HG02759 (cell line): Measurements from ENCODE around the gene GDI1.

ENCODE experiments used
- ATAC-seq: cut with Tn5 transposase; IDR thresholded peaks from one replicate; pipeline ENCODE4 v1.9.1; 2021; ENCODE audit warnings: mild to moderate bottlenecking, moderate library complexity; ENCODE audit not compliant: unreplicated experiment

GDI1 gene

GRCh38 chrX:154408659-154409221 lies 28.2 kb upstream of the GDI1 start:
- peak; percentile 4 for ATAC-seq

- peak; percentile 54 for ATAC-seq
Measured at GRCh38 chrX:154409222-154409871, 27.6 kb upstream of the GDI1 start, which contains the start of gene DNASE1L1. TSS of gene DNASE1L1 (minus strand) at chrX:154409254. CDS start at chrX:154405568, 3,686 bp downstream.

GRCh38 chrX:154411981-154412340 lies 25.0 kb upstream of the GDI1 start:
- peak; percentile 55 for ATAC-seq

DNA sequence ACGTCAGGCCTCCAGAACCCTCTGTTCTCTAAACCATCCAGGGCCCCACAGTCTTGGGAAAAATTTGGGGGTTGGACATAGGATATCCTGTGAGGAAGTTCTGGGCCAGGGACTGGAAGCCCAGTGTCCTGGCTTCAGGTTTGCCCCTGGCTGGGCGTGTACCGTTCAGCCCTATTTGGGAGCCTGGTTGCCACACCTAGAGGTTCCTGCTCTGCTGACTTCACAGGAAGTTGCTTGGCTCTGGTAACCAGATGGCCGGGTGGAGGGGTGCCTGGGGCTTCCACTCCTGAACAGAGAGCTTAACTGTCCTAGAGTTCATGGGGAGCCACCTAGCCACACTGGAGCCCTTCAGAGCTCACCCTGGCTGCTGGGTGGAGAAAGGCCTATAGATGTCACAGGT lies 24.5 kb upstream of the GDI1 start:
- ATAC-seq: no peak

DNA sequence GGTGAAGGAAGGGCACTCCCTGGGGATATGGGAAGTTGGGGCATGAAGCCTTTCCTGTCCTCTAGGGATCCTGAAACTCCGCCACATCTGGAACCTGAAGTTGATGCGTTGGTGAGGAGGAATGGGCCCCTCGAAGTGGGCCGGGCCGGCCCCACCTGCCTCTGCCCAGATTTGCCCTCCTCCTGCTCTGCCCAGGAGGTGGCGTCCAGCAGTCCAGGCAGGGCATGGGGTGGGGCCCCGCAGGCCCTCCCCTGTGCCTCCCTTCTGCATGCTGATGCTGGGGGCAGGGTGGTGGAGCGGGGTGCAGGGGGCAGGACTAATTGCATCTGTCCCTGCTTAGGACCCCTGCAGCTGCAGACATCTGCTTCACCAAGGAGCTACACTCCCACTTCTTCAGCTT lies 23.8 kb upstream of the GDI1 start:
- ATAC-seq: no peak

DNA sequence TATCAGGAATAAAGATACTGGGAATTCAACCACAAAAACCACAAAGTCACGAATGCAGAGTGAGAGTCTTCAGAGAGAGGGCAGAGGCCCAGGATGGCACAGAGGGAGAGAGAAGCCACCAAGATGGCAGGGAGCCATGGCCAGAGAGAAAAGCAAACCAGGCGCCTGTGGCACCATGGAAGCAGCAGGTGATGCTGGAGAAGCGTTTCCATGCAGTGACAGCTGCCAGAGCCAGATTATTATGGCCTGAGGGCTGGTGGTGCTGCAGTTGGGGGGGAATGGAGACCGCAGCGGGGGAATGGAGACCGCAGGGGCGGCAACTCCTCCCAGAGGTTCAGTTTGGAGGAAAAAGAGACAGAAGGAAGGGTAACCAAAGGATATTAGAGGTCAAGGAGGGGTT lies 19.8 kb upstream of the GDI1 start:
- no peak for ATAC-seq

- no peak for ATAC-seq
Measured at GRCh38 chrX:154419189-154419588, 17.8 kb upstream of the GDI1 start.

- no peak for ATAC-seq
Measured at GRCh38 chrX:154419688-154420401, 17.1 kb upstream of the GDI1 start.

GRCh38 chrX:154420402-154420756 lies 16.6 kb upstream of the GDI1 start:
- ATAC-seq: no peak

GRCh38 chrX:154426916-154427770 lies 9.8 kb upstream of the GDI1 start:
- ATAC-seq: no peak

DNA sequence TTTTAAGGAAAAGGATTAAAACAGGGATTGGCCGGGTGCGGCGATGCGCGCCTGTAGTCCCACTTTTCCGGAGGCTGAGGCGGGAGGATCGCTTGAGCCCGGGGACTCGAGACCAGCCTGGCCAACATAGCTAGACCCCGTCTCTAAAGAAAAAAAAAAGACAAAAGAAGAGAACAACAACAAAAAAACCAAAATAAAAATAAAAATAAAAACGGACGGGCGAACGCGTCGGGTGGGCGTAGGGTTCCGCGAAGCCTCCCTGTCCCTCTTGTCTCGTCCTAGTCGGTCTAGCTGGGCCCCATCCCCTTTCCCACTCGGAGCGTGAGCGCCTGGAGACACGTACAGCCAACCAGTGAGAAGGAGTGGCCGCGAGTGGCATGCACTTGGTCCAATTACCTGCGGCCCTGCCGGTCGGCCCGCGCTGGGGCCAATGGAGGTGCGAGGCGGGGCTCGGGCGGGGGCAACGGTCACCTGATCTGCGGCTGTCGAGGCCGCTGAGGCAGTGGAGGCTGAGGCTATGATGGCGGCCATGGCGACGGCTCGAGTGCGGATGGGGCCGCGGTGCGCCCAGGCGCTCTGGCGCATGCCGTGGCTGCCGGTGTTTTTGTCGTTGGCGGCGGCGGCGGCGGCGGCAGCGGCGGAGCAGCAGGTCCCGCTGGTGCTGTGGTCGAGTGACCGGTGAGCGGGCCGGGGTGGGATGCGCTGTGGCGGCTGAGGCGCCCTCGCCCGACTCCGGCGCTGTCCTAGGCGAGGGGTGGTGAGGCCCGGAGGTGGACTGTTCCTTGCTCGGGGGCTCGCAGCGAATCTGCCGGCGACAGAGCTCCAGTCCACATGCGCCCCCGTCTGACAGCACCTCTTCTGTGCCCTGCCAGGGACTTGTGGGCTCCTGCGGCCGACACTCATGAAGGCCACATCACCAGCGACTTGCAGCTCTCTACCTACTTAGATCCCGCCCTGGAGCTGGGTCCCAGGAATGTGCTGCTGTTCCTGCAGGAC lies 8.5 kb upstream of the GDI1 start, which contains the start of gene ATP6AP1:
Gene ATP6AP1 (plus strand): TSS at position 502 of the 996 bp plus-strand sequence. CDS start 16 bp downstream, at position 518.
- ATAC-seq: peak; percentile 98

GRCh38 chrX:154429711-154430110 lies 7.2 kb upstream of the GDI1 start:
- no peak for ATAC-seq

DNA sequence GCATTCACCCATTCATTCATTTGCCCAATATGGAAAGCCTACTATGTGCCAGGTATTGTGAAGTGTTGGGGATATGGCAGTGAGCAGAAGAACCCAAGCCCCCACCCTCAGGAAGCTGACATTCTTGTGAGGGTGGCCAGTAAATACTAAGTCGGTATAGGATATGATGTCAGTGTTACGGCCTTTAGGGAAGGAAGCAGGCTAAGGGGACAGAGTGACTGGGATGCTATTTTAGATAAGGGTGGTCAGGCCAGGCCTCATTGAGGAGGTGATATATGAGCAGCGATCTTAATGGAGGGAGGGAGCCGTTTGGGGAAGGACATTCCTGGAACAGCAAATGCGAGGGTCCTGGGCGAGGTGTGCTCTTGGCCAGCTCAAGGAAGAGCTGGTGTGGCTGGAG lies 6.5 kb upstream of the GDI1 start:
- no peak for ATAC-seq

DNA sequence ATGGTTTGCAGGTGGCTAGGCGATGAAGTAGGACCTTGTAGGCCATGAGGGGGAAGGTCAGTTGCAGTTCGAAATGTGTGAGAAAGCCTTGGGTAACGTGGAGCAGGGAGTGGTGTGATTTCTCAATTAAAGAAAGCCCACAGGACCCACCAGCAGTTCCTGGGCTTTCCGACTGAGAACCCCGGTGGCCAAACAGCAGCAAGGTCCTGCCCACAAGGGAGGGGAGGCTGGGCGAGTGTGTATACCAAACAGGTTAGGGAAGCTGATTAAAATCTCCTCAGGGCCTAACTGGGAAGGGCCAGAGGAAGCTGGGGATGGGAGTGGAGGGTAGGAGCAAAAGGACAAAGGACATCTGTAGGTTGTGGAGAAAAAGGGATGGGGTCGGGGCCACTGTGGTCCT lies 6.0 kb upstream of the GDI1 start:
- no peak for ATAC-seq

DNA sequence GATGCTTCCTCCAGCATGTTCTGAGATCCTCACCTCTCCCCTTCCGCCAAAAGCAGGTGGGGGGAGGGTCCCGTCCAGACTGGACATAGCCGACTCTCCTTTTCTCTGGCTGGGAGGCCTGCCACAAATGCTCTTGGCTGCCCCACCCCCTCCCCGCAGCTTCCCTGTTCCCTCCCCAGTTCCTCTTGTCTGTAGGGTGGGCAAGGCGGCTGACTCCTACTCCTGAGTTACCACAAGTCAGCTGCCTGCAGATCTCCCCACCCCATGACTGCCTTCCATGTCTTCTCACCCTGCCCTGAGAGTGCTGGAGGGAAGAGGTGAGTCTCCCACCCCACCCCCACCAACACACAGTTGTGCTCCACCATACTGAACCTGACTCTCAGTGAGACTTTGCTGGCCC lies 5.6 kb upstream of the GDI1 start:
- no peak for ATAC-seq

- no peak for ATAC-seq
Measured at GRCh38 chrX:154432210-154432609, 4.7 kb upstream of the GDI1 start.

- ATAC-seq: no peak
Measured at GRCh38 chrX:154433605-154434004, 3.3 kb upstream of the GDI1 start.

- no peak for ATAC-seq
Measured at GRCh38 chrX:154434394-154435168, 2.4 kb upstream of the GDI1 start.

GRCh38 chrX:154435171-154435733 lies 1.7 kb upstream of the GDI1 start:
- no peak for ATAC-seq
